M059J (cell line): ENCODE results near the gene UCMA. TPM values are rescaled to one million over a fixed set of nuclear protein-coding genes. Genes with fewer than 3 reads are reported as not detected.
A peak's percentile ranks its signal among the peaks of the same experiment; 100 is the strongest.
"Not testable (repeated sequence)": the region's sequence is repeated elsewhere in the genome, so short reads cannot be mapped to it uniquely, and the experiment has no call there.

ENCODE experiments used
- DNase-seq: peaks from one replicate; pipeline ENCODE4 v3.0.0-alpha.2; 2012; ENCODE audit warnings: low read depth
- total RNA-seq: library from RNA; depleted of rRNA; stranded (reverse); fragments of >200 nt; shearing (Covaris generic); gene quantifications from 2 replicates; pipeline ENCODE4 v1.2.3, GENCODE V29; 2014; rRNA removed

UCMA gene, protein sequence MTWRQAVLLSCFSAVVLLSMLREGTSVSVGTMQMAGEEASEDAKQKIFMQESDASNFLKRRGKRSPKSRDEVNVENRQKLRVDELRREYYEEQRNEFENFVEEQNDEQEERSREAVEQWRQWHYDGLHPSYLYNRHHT
- total RNA-seq = not detected in 2 replicates

DNA sequence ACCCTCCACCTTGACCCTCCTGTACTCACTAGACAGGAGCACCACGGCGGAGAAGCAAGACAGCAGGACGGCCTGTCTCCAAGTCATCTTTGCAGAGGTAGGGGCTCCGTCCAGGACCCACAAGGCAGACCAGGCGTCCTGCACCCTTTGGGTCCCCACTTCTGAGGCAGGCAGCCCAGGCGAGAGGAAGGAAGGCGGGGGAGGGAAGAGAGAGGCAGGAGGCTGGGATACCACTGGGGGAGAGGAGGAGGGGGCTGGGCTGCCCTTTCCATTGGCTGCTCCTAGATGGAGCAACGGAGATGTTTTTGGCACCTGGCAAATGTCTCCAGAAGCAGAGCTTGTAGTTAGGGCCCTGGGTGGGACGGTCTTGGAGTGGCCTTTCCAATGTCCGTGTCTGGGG lies at the start of gene UCMA:
TSS of gene UCMA (minus strand) at position 203 of the 400 bp plus-strand sequence. CDS start at position 87, 116 bp downstream.
- DNase-seq = no peak

DNA sequence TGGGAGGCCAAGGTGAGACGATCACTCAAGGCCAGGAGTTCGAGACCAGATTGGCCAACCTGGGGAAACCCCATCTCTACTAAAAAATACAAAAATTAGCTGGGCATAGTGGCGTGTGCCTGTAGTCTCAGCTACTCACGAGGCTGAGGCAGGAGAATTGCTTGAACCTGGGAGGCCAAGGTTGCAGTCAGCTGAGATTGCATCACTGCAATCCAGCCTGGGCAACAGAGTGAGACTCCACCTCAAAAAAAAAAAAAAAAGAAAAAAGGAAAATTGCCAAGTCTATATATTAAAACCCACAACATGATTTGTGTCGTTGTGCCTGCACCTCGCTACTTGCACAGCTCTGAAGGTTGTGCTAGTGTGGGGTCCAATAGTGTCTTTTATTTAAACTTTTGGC lies 48.2 kb upstream of the UCMA start:
- not testable (repeated sequence) for DNase-seq

DNA sequence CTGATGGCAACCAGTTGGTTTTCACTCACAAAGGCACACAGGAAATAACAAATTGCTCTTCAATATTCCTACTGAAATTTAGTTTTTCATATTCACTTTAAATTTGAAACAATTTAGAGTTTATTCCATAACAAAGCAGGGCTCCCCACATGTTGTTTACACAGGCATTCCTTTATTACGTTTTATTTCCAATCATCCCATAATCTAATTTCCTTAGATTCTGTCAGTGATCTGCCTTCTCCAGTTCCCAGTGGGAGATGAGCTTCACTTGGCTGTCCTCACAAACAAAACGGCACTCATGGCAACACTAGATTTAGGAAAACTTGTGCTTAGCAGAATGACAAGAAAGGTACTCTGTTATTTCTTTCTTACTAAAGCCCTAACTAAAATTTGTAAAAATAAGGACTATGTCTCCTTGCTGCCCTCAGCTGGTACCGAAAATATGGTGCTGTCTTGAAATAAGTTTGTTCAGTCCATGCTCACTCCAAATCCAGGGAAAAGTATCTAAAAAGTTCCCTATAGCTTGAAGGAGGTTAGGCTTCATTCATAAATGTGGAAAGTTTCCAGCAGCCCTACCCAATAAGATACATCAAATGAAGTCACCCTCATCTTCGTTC lies 42.7 kb upstream of the UCMA start:
- DNase-seq = peak; percentile 2

DNA sequence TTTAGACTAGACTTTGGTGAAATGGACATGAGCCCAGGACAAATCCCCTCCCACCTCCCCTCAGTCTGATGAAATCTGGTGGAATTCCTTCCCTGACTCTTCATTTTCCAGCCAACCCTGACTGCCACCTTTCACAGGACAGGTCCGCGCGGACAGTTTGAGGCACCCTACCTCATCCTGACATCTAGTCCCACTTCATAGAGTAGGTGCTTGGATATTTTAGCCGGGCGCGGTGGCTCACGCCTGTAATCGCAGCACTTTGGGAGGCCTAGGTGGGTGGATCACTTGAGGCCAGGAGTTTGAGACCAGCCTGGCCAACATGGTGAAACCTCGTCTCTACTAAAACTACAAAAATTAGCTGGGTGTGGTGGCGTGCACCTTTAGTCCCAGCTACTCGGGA lies 42.0 kb upstream of the UCMA start:
- not testable (repeated sequence) for DNase-seq

DNA sequence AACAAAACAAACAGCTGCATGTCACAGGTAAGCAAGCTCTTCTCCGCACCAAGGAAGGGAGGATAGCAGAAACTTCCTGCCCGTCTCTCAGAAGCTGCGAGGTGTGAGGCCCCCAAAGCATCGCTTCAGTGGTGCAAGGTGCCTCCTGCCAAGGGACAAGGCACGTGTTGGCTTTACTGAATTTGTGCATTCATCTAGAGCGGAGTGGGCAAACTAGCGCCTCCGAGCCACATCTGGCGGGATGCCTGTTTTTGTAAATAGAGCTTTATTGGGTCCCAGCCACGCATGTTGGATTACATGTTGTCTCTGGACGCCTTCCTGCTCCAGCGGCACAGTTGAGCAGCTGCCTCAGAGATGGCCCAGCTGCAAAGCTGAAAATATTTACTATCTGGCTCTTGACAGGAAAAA lies 38.0 kb upstream of the UCMA start:
- no peak for DNase-seq

DNA sequence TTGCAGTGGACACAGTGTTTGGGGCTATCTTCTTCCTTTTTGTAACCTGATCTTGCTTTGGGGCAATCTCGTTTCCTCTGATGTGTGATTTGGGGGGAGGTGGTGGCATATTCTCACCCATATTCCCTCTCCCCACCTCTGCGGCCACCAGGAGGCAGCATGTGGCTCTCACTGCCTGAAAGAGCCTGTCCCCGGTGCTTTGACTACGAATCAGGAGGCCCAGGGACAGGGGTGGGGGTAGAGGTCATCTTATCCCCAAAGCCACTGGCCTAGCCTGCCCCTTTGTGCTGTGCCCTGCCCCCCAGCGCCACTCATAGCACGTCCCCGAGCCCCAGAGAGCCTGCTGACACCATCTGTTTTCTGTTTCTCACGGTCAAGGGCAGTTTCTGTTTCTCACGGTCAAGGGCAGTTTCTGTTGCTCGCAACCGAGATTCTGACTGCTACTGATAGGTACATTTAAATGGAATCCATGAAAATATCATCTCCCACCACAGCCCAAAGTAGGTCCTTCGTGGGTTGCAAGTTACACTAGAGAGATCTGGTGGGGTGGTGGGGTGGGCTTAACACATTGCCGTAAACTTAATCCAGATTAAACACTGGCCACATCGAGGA lies 37.5 kb upstream of the UCMA start:
- DNase-seq = no peak

DNA sequence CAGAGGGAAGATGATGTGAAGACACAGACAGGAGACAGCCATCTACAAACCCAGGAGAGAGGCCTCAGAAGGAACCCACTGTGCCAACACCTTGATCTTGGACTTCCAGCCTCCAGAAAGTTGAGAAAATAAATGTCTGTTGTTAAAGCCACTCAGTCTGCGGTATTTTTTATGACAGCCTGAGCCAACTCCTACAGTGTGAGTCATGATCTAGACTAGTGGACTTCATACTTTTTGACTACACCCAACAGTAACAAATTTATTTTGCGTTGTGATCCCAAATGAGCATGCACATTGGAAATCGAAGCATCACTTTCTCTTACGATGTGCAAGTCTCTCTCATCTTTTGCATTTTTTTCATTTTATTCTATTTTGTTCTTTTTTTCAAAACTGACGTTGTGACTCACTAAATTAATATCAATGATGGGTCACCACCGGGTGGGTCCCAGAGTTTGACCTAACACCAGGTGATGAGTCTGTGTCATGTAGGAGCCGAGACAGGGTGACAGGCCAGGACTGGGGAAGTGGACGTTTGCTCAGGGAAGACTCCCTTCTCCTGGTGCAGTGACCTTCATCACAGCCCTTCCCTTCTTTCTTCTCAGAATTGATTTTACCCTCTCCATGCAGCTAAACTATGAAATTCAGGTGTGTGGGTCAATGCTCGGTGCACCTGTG lies 36.8 kb upstream of the UCMA start:
- DNase-seq = peak; percentile 37

DNA sequence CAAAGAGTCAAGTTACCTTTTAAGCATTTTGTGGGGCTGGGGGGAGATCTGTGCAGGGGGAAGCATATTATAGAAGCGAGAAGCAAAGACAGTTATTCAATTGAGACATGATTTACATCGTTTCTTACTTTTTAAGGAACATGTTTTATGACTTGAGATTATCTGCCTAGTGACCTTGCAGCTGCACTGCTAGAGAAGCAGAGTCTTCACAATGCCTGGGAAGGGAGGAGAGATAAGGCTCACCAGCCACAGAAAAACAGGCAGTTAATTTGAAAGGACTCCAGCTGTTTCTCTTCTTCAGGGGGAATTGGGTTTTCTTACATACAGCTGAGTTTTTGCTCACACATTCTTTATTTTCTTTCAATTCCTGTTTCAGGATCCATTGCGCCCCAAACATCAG lies 34.7 kb upstream of the UCMA start:
- DNase-seq = no peak

DNA sequence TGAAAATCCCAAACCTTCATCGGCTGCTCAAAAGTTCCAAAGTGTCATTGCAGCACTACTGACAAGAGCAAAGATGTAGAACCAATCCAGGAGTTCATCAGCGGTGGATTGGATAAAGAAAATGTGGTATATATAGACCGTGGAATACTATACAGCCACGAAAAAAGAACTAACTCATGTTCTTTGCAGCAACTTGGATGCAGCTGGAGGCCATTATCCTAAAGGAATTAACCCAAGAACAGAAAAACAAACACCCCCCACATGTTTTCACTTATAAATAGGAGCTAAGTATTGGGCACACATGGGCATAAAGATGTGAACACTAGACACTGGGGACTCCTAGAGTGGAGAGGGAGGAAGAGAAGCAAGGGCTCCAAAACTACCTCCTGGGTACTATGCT lies 34.1 kb upstream of the UCMA start:
- no peak for DNase-seq

DNA sequence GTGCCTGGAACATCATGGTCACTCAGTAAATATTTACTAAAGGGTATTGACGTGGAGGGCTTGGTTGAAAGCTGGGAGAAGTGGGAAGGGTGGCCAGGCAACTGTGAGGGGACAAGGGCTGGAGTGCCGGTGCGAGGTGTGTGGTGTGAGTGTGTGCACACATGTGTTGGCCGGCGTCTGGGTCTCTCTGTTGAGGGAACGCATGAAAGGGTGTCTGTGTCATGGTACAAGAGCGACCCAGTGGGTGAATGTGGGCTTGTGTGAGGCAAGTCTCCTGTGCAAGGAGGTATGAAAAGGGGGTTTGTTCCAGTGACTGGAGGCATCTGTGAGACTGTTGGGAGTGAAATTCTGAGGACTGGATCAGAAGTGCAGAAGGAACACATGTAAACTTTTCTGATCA lies 29.4 kb upstream of the UCMA start:
- DNase-seq = no peak

DNA sequence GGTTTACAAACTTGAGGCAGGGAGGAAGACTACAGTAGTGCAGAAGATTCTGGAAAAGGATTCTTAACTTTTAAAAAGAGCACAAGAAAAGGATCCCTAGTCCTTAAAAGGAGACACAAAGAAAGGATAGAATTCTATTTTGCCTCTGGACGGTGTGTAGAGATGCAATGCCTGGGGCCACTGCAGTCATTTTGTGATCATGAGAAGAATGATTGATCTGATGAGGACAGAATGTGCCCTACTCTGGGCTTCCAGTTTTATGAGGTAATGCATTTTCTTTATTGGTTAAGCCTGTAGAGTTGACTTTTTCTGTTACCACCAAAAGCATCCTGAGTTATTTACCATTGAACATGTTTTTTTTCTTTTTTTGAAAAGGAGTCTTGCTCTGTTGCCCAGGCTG lies 28.3 kb upstream of the UCMA start:
- DNase-seq = no peak

DNA sequence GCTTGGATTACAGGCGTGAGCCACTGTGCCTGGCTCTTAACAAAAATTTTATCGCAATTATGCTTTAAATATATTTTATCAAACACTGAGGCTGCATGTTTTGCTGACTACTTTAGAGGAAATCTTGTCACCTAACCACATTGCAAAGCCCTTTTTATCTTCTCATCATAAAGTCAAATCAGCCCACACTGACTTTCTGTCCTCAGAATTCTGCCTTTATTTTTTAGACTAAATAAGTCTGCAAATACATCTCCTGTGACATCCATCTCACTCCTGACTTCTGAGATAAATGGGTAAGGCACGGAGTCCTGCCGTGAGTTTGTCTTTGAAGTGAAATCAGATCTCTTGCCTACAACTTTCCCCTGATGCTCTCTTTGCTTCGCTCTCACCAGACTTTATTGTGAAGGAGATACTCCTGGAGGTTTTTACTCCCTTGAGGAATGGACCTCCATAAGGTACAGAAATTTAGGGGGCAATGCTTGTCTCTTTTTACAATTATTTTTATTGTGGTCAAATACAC lies 23.5 kb upstream of the UCMA start:
- DNase-seq = no peak

DNA sequence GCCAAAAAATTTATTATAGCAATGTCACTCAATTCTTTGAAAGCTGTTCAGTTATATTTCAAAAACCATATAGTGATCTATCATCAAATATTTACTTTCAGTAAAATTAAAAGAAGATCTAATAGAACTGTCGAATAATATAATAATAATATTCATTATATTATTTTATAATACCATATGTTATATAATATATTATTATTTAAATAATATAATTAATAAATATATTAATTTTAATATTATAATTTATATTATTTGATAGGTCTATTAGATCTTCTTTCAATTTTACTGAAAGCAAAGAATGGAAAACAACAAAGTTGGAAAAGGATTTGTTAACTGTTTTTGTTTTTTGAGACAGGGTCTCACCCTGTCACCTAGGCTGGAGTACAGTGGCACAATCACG lies 22.5 kb upstream of the UCMA start:
- no peak for DNase-seq

DNA sequence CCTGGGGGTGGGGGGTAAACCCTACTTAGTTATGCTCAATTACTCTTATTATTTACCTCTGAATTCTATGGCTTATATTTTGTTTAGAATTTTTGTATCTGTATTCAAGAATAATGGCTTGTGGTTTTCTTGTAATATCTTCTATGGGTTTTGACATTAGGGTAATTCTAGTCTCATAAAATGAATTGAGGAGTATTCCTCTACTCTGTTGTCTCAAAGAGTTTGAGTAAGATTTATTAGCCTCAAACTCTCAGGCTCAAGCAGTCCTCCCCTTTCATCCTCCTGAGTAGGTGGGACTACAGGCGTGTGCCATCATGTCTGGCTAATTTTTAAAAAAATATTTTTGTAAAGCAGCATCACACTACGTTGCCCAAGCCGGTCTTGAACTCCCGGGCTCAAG lies 19.6 kb upstream of the UCMA start:
- no peak for DNase-seq

DNA sequence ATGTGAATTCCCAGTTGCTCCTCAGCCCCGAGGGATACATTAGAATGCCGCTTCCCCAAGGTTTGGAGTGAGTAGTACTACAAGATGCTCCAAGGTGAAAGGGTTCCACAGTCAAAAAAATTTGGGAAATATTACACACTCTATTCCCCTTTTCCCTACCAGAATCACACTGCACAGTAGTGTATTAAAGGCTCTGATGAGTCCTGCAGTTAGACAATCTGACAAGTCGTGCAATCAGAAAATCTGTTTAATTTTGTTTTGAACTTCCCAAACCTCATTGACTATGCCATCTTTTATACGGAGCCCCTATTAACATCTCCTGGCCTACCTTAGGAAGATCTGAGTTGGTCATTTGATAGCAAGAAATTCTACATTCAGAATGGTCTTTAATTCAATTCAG lies 13.6 kb upstream of the UCMA start:
- DNase-seq = no peak

DNA sequence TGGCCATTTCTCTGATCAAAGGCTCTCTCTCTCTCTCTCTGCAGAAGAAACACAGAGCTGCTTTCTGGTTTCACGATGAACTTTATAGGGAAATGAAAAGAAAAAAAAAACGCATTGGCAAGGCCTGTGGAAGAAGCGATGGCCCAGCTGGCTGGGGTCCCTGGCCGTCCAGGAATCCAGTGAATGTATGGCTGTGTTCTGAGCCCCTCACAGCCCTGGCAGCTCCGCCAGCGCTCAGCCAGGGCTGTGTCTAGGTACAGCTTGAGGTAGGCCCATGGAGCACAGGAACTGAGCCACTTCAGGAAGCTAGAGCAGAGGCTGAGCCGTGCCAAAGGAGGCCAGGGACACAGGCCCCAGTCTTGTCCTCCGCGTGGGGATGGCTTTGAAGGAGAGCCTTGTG lies 13.1 kb upstream of the UCMA start:
- DNase-seq = no peak

DNA sequence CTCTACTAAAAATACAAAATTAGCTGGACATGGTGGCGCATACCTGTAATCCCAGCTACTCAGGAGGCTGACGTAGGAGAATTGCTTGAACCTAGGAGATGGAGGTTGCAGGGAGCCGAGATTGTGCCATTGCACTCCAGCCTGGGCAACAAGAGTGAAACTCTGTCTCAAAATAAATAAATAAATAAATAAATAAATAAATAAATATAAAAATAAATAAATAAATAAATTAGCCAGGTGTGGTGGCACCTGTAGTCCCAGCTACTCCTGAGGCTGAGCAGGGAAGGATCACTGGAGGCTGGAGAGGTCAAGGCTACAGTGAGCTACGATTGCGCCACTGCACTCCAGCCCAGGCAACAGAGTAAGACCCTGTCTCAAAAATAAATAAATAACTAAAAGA lies 8.1 kb upstream of the UCMA start:
- DNase-seq = not testable (repeated sequence)

DNA sequence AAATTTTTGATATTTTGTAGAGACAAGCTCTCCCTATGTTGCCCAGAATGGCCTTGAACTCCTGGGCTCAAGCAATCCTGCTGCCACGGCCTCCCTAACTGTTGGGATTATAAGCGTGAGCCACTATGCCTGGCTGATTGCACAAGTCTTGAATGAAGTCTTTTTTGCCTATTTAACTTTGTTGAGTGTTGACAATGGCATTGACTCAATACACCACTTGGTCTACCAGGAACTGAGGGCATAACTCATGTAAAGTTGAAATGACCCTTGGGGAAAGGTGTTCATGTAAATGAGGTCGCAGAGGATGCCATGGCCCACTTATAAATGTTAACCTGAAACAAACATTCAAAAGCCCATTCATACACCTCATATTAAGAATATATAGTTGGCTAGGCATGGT lies 7.4 kb upstream of the UCMA start:
- no peak for DNase-seq

DNA sequence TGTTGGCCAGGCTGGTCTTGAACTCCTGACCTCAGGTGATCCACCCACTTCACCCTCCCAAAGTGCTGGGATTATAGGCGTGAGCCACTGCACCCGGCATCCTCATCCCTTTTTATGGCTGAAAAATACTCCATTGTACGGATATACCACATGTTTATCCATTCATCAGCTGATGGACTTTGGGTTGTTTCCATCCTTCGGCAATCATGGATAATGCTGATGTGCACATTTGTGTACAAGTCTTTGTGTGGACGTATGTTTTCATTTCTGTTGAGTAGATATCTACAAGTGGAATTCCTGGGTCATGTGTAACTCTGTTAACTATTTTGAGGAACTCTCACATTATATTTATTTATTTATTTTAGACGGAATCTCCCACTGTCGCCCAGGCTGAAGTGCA lies 5.7 kb upstream of the UCMA start:
- DNase-seq = no peak

DNA sequence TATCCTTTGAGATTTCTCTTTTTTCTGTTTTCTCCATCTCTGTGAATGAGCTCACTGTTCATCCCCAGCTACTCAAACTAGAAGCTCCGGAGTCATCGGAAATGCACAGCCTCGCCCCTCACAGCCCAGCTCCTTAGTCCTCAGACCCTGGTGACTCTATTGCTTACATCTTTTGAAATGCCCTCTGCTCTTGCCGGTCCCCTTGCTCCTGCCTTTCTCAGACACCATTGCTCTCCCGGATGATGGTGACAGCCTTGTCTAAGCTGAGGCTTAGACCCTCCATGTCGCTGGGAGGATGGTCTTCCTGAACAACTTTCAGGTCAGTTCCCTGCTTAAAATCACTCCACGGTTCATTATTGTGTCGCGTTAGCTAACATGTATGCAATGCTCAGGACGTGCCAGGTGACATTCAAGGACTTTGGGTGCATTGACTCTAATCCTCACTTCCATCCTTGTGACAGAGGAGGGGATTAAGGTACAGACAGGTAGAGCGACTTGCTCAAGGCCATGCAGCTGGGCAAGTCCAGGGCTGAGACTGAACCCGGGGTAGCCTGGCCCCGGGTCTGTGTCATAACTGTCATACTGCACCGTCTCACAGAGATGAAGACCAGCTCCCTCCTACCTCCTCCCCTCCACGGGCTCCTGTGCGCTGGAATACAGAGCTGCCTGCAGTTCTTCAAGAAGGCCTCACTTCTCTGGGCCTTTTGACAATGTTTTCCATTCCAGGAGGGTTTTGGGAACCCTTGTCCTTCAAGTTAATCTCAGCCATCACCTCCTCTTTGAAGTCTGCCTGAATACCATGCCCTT lies 4.3 kb upstream of the UCMA start:
- no peak for DNase-seq

DNA sequence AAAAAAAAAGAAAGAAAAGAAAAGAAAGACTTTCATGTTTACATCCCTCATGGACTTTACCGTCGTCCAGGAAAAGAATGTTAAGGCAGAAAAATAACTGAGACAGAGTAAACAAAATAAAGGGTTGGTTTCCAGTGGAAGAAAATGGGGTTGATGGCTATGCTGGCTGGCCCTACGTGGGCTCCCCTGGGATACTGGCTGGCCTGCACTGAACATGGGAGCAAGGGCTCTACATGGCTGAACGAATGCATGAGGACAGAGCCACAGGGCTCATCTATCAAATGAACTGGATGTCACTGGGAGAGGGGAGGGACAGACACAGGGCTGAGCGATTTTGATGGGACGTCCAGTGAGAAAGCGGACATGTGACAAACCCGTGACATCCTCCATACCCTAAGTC lies 2.5 kb upstream of the UCMA start:
- DNase-seq = no peak

DNA sequence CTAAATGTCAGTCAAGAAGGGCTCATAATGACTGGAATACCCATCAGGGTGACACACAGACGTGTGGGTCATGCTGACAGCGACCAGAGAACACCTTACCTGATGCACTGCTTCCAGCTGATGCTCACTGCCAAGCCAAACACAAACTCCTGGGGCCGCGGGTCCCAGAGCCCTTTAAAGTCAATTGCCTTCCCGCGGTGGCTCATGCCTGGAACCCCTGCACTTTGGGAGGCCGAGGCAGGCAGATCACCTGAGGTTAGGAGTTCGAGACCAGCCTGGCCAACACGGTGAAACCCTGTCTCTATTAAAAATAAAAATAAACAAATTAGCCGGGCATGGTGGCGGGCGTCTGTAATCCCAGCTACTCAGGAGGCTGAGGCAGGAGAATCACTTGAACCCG lies 562 bp upstream of the UCMA start:
- DNase-seq = not testable (repeated sequence)
